HepG2 (cell line): ENCODE results near the gene RAD9A. TPM values are rescaled to one million over a fixed set of nuclear protein-coding genes. Genes with fewer than 3 reads are reported as not detected.

Source experiments
- DMAP1 ChIP-seq: IDR thresholded peaks from 2 replicates; pipeline ENCODE4 v1.6.1; 2016
- HNRNPUL1 ChIP-seq: fragments of 200-400 bp; formaldehyde crosslinking; IDR thresholded peaks from 2 replicates; pipeline ENCODE4 v1.6.1; 2017; ENCODE audit warnings: low read depth, mild to moderate bottlenecking, low read length, moderate library complexity
- HOXA3 ChIP-seq: sonication (generic); formaldehyde crosslinking; IDR thresholded peaks from 2 replicates; pipeline ENCODE4 v1.5.0; 2020; ENCODE audit warnings: missing genetic modification reagents
- HOXA9 ChIP-seq: sonication (generic); formaldehyde crosslinking; IDR thresholded peaks from 2 replicates; pipeline ENCODE4 v1.8.1; 2022; ENCODE audit warnings: missing genetic modification reagents, mild to moderate bottlenecking, moderate library complexity, borderline replicate concordance
- KDM4B ChIP-seq: sonication (generic); formaldehyde crosslinking; IDR thresholded peaks from 2 replicates; pipeline ENCODE4 v1.4.0; 2020; ENCODE audit warnings: missing genetic modification reagents
- MAZ ChIP-seq, 2 experiments: sonication (generic) in 1 of 2; formaldehyde crosslinking in 1 of 2; IDR thresholded peaks; 2 replicates each; pipeline versions ENCODE4 v1.5.0 to v1.6.1; 2012 to 2020; ENCODE audit warnings: low read depth in 2 of 2, mild to moderate bottlenecking in 2 of 2, borderline replicate concordance in 1 of 2, improper control_type of control experiment in 1 of 2, low read length in 1 of 2, missing genetic modification reagents in 1 of 2, moderate library complexity in 1 of 2
- MIXL1 ChIP-seq: IDR thresholded peaks from 2 replicates; pipeline ENCODE4 v1.6.1; 2016
- MLLT10 ChIP-seq: sonication (generic); formaldehyde crosslinking; IDR thresholded peaks from 2 replicates; pipeline ENCODE4 v1.4.0; 2020; ENCODE audit warnings: missing genetic modification reagents
- PRPF4 ChIP-seq: fragments of 200-400 bp; formaldehyde crosslinking; IDR thresholded peaks from 2 replicates; pipeline ENCODE4 v1.6.1; 2016; ENCODE audit warnings: low read length, low read depth; ENCODE audit not compliant: poor library complexity, severe bottlenecking
- SOX6 ChIP-seq, 2 experiments: fragments of 450-650 bp in 1 of 2; sonication (generic) in 1 of 2; formaldehyde crosslinking in 1 of 2; IDR thresholded peaks; 2 replicates each; pipeline versions ENCODE4 v1.4.0 to v1.6.1; 2017 to 2020; ENCODE audit warnings: antibody characterized with exemption in 1 of 2, mild to moderate bottlenecking in 1 of 2, missing genetic modification reagents in 1 of 2
- ZNF749 ChIP-seq: sonication (generic); formaldehyde crosslinking; IDR thresholded peaks from 2 replicates; pipeline ENCODE4 v1.8.0; 2022; ENCODE audit warnings: mild to moderate bottlenecking, missing genetic modification reagents, moderate library complexity, borderline replicate concordance
- polyA plus RNA-seq, 8 experiments: library from polyadenylated mRNA; depleted of rRNA in 3 of 8; stranded (reverse) in 7 of 8; unstranded in 1 of 8; fragments of >200 nt; fragmentation: Illumina TruSeq in 4 of 8; extraction: Trizol in 4 of 8; gene quantifications; 2 replicates each; pipeline versions ENCODE4 v1.2.1 to v1.2.3, GENCODE V29; 2011 to 2016; ENCODE audit warnings: low read depth in 4 of 8, missing spikeins in 1 of 8, mixed read lengths in 1 of 8; ENCODE audit not compliant: insufficient read depth in 1 of 8
- total RNA-seq, 5 experiments: library from RNA; depleted of rRNA; stranded (reverse); fragments of >200 nt; fragmentation: Illumina TruSeq; extraction: Trizol; gene quantifications; 2 replicates each; pipeline ENCODE4 v1.2.3, GENCODE V29; 2016; ENCODE audit warnings: low read depth in 1 of 5
- TF ChIP-seq, protein P1 (sequence below): sonication (generic); formaldehyde crosslinking; IDR thresholded peaks from 2 replicates; pipeline ENCODE4 v1.5.1; 2020; ENCODE audit warnings: missing genetic modification reagents, mild to moderate bottlenecking, borderline replicate concordance
- TF ChIP-seq, protein P2 (sequence below): sonication (generic); formaldehyde crosslinking; IDR thresholded peaks from 2 replicates; pipeline ENCODE4 v1.5.1; 2020; ENCODE audit warnings: mild to moderate bottlenecking, missing genetic modification reagents, moderate library complexity
- TF ChIP-seq, protein P3 (sequence below): sonication (generic); formaldehyde crosslinking; conservative IDR thresholded peaks from 2 replicates; pipeline ENCODE4 v1.4.0; 2020; ENCODE audit warnings: missing genetic modification reagents
- TF ChIP-seq, protein P4 (sequence below): sonication (generic); formaldehyde crosslinking; IDR thresholded peaks from 2 replicates; pipeline ENCODE4 v1.8.0; 2022; ENCODE audit warnings: missing genetic modification reagents, mild to moderate bottlenecking, borderline replicate concordance
- TF ChIP-seq, protein P5 (sequence below): IDR thresholded peaks from 2 replicates; pipeline ENCODE4 v1.6.1; 2012; ENCODE audit warnings: low read length, improper control_type of control experiment

The RAD9A gene
- total and polyA plus RNA-seq, 2 of the 13 experiments (the other 11 are each of a cell fraction or from before 2014, with no cell fraction given) = 10.1 to 15.7 TPM

DNA sequence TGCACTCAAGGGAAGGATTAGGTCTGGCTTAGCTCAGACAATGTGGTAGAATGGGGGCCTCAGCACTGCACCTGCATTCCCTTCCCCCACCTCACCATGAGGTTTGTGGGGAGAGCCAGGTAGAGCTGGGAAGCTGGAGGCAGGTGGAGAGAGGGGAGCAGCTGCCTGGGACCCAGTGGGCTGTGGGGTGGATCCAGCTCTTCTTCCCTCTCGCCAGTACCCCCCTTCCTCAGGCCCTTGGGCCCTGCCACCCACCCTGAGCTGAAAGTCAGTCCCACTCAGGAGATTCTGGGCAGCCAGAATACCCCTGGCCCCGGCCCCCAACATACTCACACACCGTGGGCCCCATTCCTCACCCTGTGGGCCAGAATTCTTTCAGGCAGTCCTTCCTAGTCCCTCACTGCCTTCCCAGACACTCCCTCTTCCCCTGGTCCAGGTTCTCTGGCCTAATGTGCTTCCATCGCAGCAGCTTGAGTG, 35.4 kb upstream of the RAD9A start (continued):
- TF ChIP-seq HOXA9 (CRISPR knock-in tag) (no peak), HNRNPUL1 (no peak), KDM4B (CRISPR knock-in tag) (no peak), MLLT10 (CRISPR knock-in tag) (no peak), SOX6 (IDR thresholded peaks at IDR 0.05) (no peak), SOX6 (CRISPR knock-in tag; IDR thresholded peaks at IDR 0.05) (0 out of 2 replicates have a peak, but pooled peaks have one; percentile 24), PRPF4 (no peak), HOXA3 (CRISPR knock-in tag) (no peak), MAZ (IDR thresholded peaks at IDR 0.05; ENCODE audit: borderline replicate concordance, low read depth, low read length) (no peak), MAZ (CRISPR knock-in tag; IDR thresholded peaks at IDR 0.05; ENCODE audit: low read depth) (no peak), DMAP1 (CRISPR knock-in tag) (no peak), MIXL1 (no peak), ZNF749 (CRISPR knock-in tag) (0 out of 2 replicates have a peak, but pooled peaks have one; percentile 46)
- TF ChIP-seq, protein P1, sequence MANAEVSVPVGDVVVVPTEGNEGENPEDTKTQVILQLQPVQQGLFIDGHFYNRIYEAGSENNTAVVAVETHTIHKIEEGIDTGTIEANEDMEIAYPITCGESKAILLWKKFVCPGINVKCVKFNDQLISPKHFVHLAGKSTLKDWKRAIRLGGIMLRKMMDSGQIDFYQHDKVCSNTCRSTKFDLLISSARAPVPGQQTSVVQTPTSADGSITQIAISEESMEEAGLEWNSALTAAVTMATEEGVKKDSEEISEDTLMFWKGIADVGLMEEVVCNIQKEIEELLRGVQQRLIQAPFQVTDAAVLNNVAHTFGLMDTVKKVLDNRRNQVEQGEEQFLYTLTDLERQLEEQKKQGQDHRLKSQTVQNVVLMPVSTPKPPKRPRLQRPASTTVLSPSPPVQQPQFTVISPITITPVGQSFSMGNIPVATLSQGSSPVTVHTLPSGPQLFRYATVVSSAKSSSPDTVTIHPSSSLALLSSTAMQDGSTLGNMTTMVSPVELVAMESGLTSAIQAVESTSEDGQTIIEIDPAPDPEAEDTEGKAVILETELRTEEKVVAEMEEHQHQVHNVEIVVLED (CRISPR knock-in tag) = no peak
- TF ChIP-seq, protein P2, sequence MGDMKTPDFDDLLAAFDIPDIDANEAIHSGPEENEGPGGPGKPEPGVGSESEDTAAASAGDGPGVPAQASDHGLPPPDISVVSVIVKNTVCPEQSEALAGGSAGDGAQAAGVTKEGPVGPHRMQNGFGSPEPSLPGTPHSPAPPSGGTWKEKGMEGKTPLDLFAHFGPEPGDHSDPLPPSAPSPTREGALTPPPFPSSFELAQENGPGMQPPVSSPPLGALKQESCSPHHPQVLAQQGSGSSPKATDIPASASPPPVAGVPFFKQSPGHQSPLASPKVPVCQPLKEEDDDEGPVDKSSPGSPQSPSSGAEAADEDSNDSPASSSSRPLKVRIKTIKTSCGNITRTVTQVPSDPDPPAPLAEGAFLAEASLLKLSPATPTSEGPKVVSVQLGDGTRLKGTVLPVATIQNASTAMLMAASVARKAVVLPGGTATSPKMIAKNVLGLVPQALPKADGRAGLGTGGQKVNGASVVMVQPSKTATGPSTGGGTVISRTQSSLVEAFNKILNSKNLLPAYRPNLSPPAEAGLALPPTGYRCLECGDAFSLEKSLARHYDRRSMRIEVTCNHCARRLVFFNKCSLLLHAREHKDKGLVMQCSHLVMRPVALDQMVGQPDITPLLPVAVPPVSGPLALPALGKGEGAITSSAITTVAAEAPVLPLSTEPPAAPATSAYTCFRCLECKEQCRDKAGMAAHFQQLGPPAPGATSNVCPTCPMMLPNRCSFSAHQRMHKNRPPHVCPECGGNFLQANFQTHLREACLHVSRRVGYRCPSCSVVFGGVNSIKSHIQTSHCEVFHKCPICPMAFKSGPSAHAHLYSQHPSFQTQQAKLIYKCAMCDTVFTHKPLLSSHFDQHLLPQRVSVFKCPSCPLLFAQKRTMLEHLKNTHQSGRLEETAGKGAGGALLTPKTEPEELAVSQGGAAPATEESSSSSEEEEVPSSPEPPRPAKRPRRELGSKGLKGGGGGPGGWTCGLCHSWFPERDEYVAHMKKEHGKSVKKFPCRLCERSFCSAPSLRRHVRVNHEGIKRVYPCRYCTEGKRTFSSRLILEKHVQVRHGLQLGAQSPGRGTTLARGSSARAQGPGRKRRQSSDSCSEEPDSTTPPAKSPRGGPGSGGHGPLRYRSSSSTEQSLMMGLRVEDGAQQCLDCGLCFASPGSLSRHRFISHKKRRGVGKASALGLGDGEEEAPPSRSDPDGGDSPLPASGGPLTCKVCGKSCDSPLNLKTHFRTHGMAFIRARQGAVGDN (CRISPR knock-in tag) = peak; percentile 16; the same call in 1 of the 2 replicates
- TF ChIP-seq, protein P3, sequence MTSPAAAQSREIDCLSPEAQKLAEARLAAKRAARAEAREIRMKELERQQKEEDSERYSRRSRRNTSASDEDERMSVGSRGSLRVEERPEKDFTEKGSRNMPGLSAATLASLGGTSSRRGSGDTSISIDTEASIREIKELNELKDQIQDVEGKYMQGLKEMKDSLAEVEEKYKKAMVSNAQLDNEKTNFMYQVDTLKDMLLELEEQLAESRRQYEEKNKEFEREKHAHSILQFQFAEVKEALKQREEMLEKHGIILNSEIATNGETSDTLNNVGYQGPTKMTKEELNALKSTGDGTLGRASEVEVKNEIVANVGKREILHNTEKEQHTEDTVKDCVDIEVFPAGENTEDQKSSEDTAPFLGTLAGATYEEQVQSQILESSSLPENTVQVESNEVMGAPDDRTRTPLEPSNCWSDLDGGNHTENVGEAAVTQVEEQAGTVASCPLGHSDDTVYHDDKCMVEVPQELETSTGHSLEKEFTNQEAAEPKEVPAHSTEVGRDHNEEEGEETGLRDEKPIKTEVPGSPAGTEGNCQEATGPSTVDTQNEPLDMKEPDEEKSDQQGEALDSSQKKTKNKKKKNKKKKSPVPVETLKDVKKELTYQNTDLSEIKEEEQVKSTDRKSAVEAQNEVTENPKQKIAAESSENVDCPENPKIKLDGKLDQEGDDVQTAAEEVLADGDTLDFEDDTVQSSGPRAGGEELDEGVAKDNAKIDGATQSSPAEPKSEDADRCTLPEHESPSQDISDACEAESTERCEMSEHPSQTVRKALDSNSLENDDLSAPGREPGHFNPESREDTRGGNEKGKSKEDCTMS (CRISPR knock-in tag) = no peak
- TF ChIP-seq, protein P4, sequence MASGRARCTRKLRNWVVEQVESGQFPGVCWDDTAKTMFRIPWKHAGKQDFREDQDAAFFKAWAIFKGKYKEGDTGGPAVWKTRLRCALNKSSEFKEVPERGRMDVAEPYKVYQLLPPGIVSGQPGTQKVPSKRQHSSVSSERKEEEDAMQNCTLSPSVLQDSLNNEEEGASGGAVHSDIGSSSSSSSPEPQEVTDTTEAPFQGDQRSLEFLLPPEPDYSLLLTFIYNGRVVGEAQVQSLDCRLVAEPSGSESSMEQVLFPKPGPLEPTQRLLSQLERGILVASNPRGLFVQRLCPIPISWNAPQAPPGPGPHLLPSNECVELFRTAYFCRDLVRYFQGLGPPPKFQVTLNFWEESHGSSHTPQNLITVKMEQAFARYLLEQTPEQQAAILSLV (CRISPR knock-in tag) = no peak
- TF ChIP-seq, protein P5, sequence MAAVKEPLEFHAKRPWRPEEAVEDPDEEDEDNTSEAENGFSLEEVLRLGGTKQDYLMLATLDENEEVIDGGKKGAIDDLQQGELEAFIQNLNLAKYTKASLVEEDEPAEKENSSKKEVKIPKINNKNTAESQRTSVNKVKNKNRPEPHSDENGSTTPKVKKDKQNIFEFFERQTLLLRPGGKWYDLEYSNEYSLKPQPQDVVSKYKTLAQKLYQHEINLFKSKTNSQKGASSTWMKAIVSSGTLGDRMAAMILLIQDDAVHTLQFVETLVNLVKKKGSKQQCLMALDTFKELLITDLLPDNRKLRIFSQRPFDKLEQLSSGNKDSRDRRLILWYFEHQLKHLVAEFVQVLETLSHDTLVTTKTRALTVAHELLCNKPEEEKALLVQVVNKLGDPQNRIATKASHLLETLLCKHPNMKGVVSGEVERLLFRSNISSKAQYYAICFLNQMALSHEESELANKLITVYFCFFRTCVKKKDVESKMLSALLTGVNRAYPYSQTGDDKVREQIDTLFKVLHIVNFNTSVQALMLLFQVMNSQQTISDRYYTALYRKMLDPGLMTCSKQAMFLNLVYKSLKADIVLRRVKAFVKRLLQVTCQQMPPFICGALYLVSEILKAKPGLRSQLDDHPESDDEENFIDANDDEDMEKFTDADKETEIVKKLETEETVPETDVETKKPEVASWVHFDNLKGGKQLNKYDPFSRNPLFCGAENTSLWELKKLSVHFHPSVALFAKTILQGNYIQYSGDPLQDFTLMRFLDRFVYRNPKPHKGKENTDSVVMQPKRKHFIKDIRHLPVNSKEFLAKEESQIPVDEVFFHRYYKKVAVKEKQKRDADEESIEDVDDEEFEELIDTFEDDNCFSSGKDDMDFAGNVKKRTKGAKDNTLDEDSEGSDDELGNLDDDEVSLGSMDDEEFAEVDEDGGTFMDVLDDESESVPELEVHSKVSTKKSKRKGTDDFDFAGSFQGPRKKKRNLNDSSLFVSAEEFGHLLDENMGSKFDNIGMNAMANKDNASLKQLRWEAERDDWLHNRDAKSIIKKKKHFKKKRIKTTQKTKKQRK = no peak
